NB4 (cell line): ENCODE data around the gene BCAT1.

Experiments used
- CTCF ChIP-seq: IDR thresholded peaks from one replicate; pipeline ENCODE4 v1.5.1; 2012; ENCODE audit warnings: low read depth, low read length
- MAX ChIP-seq: IDR thresholded peaks from 2 replicates; pipeline ENCODE4 v1.6.1; 2011; ENCODE audit warnings: low read depth, low read length
- POLR2A ChIP-seq: IDR thresholded peaks from 2 replicates; pipeline ENCODE4 v1.6.1; 2011; ENCODE audit warnings: mild to moderate bottlenecking; ENCODE audit not compliant: insufficient read length; ENCODE audit errors: extremely low read depth

GRCh38 chr12:24947541-24948419 lies 1.1 kb downstream of the BCAT1 start:
- TF ChIP-seq CTCF (no peak), MAX (no peak), POLR2A (no peak)
